G401 (cell line): ENCODE data around the gene ZNF200. TPM values are rescaled to one million over a fixed set of nuclear protein-coding genes. Genes with fewer than 3 reads are reported as not detected.
A peak's percentile ranks its signal among the peaks of the same experiment; 100 is the strongest.
"Not testable (repeated sequence)": the region's sequence is repeated elsewhere in the genome, so short reads cannot be mapped to it uniquely, and the experiment has no call there.

Source experiments
- DNase-seq: peaks from one replicate; pipeline ENCODE4 v3.0.0-alpha.2; 2015; ENCODE audit warnings: low spot score
- in situ Hi-C: cut with HindIII; loops from 2 replicates; pipeline ENCODE4 v1.10.0; 2016; ENCODE audit warnings: low sequenced_read_pairs, mixed read lengths
- total RNA-seq: library from RNA; depleted of rRNA; stranded (reverse); fragments of >200 nt; shearing (Covaris generic); gene quantifications from 2 replicates; pipeline ENCODE4 v1.2.3, GENCODE V29; 2014

ZNF200 gene
- total RNA-seq, 1 experiment from 2014 or later = 10.1 TPM

- DNase-seq = no peak
- in situ Hi-C loops = no loop called here
These were observed 23.0 kb downstream of the ZNF200 start for GRCh38 chr16:3212006-3212405.

GRCh38 chr16:3207086-3207953, 27.6 kb downstream of the ZNF200 start:
- in situ Hi-C loops = no loop called here
- DNase-seq = no peak

- DNase-seq, in situ Hi-C loops: not testable (repeated sequence)
These were observed 29.0 kb downstream of the ZNF200 start for GRCh38 chr16:3205939-3206338.

- in situ Hi-C loops = no loop called here
- no peak for DNase-seq
These were observed 31.9 kb downstream of the ZNF200 start for GRCh38 chr16:3202903-3203539.

- no peak for DNase-seq
These were observed 36.5 kb downstream of the ZNF200 start for GRCh38 chr16:3198334-3199072.

GRCh38 chr16:3197694-3198333, 37.1 kb downstream of the ZNF200 start:
- DNase-seq, in situ Hi-C loops: not testable (repeated sequence)

More at GRCh38 chr16:3198334-3199072, 36.5 kb downstream of the ZNF200 start:
- in situ Hi-C loops = no loop called here

- no peak for DNase-seq
- in situ Hi-C loops = no loop called here
These were observed 39.0 kb downstream of the ZNF200 start for GRCh38 chr16:3195975-3196374.

GRCh38 chr16:3194792-3195191, 40.2 kb downstream of the ZNF200 start:
- in situ Hi-C loops = no loop called here
- DNase-seq = no peak

- no peak for DNase-seq
- in situ Hi-C loops = no loop called here
These were observed 41.4 kb downstream of the ZNF200 start for GRCh38 chr16:3193221-3194212.

- in situ Hi-C loops = no loop called here
- no peak for DNase-seq
These were observed 42.4 kb downstream of the ZNF200 start for GRCh38 chr16:3192476-3193019.

- DNase-seq = no peak
- in situ Hi-C loops = no loop called here
These were observed 44.0 kb downstream of the ZNF200 start for GRCh38 chr16:3190949-3191353.

GRCh38 chr16:3189869-3190268, 45.1 kb downstream of the ZNF200 start:
- no peak for DNase-seq
- in situ Hi-C loops = no loop called here

- in situ Hi-C loops = no loop called here
- DNase-seq = peak; percentile 53
These were observed 45.8 kb downstream of the ZNF200 start for GRCh38 chr16:3188925-3189825.

GRCh38 chr16:3188675-3188924, 46.4 kb downstream of the ZNF200 start:
- in situ Hi-C loops = no loop called here

GRCh38 chr16:3187798-3188674, 46.9 kb downstream of the ZNF200 start, which contains the start of gene OR1F1:
OR1F1 (plus strand) TSS chr16:3188204.
- peak; percentile 65 for DNase-seq
- in situ Hi-C loops = no loop called here

More at GRCh38 chr16:3188675-3188924, 46.4 kb downstream of the ZNF200 start:
- peak; percentile 32 for DNase-seq

- in situ Hi-C loops = no loop called here
- DNase-seq = no peak
These were observed 47.8 kb downstream of the ZNF200 start for GRCh38 chr16:3186946-3187690.
